ENCODE data around the gene GRIN2A.

Gene GRIN2A

GRCh38 chr16:9849697-9850245, 332.5 kb downstream of the GRIN2A start:
- DNase-seq, result no peak

- DNase-seq, result no peak
These were observed 335.1 kb downstream of the GRIN2A start for GRCh38 chr16:9847146-9847545.

GRCh38 chr16:9846362-9847099, 335.7 kb downstream of the GRIN2A start:
- DNase-seq, result no peak

- no peak for DNase-seq
These were observed 336.4 kb downstream of the GRIN2A start for GRCh38 chr16:9845661-9846361.

- no peak for DNase-seq
These were observed 337.9 kb downstream of the GRIN2A start for GRCh38 chr16:9844361-9844760.

- no peak for DNase-seq
These were observed 338.7 kb downstream of the GRIN2A start for GRCh38 chr16:9843424-9844018.

GRCh38 chr16:9840761-9841665, 341.2 kb downstream of the GRIN2A start:
- DNase-seq, result no peak

- DNase-seq, result no peak
These were observed 344.7 kb downstream of the GRIN2A start for GRCh38 chr16:9837481-9837880.

GRCh38 chr16:9836118-9836736, 346.0 kb downstream of the GRIN2A start:
- DNase-seq, result no peak

- DNase-seq, result no peak
These were observed 355.0 kb downstream of the GRIN2A start for GRCh38 chr16:9827062-9827752.

GRCh38 chr16:9826656-9827055, 355.6 kb downstream of the GRIN2A start:
- no peak for DNase-seq

- no peak for DNase-seq
These were observed 357.8 kb downstream of the GRIN2A start for GRCh38 chr16:9824200-9825068.

GRCh38 chr16:9823510-9823909, 358.7 kb downstream of the GRIN2A start:
- DNase-seq, result no peak

GRCh38 chr16:9821970-9822369, 360.3 kb downstream of the GRIN2A start:
- no peak for DNase-seq

GRCh38 chr16:9821331-9821730, 360.9 kb downstream of the GRIN2A start:
- no peak for DNase-seq

- DNase-seq, result no peak
These were observed 361.6 kb downstream of the GRIN2A start for GRCh38 chr16:9820476-9821246.

- DNase-seq, result no peak
These were observed 363.5 kb downstream of the GRIN2A start for GRCh38 chr16:9818702-9819101.

GRCh38 chr16:9817586-9817985, 364.6 kb downstream of the GRIN2A start:
- no peak for DNase-seq

GRCh38 chr16:9816644-9817043, 365.6 kb downstream of the GRIN2A start:
- DNase-seq, result no peak

- no peak for DNase-seq
These were observed 368.6 kb downstream of the GRIN2A start for GRCh38 chr16:9813665-9814064.

Data from NCI-H2029 (cell line).